Endothelial cell of umbilical vein (primary cell): Measurements from ENCODE around the gene MANBA. TPM values are rescaled to one million over a fixed set of nuclear protein-coding genes. Genes with fewer than 3 reads are reported as not detected.

Source experiments
- BruUV-seq: library from RNA; stranded (reverse); fragments of 400-500 nt; replicated peaks from 2 replicates; lab custom pipeline; 2021; lab: Mats Ljungman, UMichigan
- CTCF ChIA-PET: fragments of 300-600, 350-600 bp; sonication (Branson Sonifier 250); formaldehyde crosslinking; loops from one replicate; lab custom pipeline; 2021; ENCODE audit warnings: antibody characterized with exemption, inconsistent platforms; lab: Charles Lee
- POLR2A ChIA-PET: fragments of 300-600, 350-600 bp; sonication (Branson Sonifier 250); formaldehyde crosslinking; loops from one replicate; lab custom pipeline; 2021; ENCODE audit warnings: antibody characterized with exemption, inconsistent platforms; lab: Charles Lee
- DNase-seq: peaks from one replicate; pipeline ENCODE4 v3.0.0-alpha.2; 2011; ENCODE audit warnings: low read depth, low spot score
- FAIRE-seq: peaks from 2 replicates; lab custom pipeline; 2011; peaks lifted over from hg19 to GRCh38; lab: Jason Lieb, UNC
- H2AFZ ChIP-seq: 2 replicates; pipeline ENCODE4 v1.6.0; 2012; ENCODE audit warnings: low read depth, low read length, control low read depth, inconsistent platforms
- H3K27ac ChIP-seq: 2 replicates; pipeline ENCODE4 v1.5.1; 2011; ENCODE audit warnings: low read depth, mild to moderate bottlenecking, control low read depth, low read length, moderate library complexity; ENCODE audit not compliant: insufficient read depth
- H3K27me3 ChIP-seq, 2 experiments: 2 replicates each; pipeline versions ENCODE4 v1.6.0 to v1.6.1; 2011; ENCODE audit warnings: low read length in 2 of 2, mixed read lengths in 1 of 2; ENCODE audit not compliant: control insufficient read depth in 2 of 2, insufficient read depth in 2 of 2
- H3K36me3 ChIP-seq, 2 experiments: 2 replicates in 1 of 2; 3 replicates in 1 of 2; pipeline ENCODE4 v1.5.1; 2011; ENCODE audit warnings: low read length in 2 of 2, mild to moderate bottlenecking in 1 of 2, moderate library complexity in 1 of 2; ENCODE audit not compliant: control insufficient read depth in 2 of 2, insufficient read depth in 2 of 2; ENCODE audit errors: extremely low read depth in 1 of 2
- H3K4me1 ChIP-seq: 3 replicates; pipeline ENCODE4 v1.5.1; 2011; ENCODE audit warnings: mild to moderate bottlenecking, low read length; ENCODE audit not compliant: control insufficient read depth, insufficient read depth; ENCODE audit errors: extremely low read depth
- H3K4me2 ChIP-seq: 2 replicates; pipeline ENCODE4 v1.6.1; 2011; ENCODE audit warnings: low read length, control low read depth, mixed read lengths; ENCODE audit not compliant: insufficient read depth
- H3K4me3 ChIP-seq, 3 experiments: fragments of 200-600 bp in 1 of 3; sonication (generic), shearing (Covaris generic) in 1 of 3; replicated peaks in 1 of 3; 2 replicates each; pipeline ENCODE4 v1.5.1; 2011 to 2016; ENCODE audit warnings: control low read depth in 3 of 3, low read length in 3 of 3, mild to moderate bottlenecking in 2 of 3, inconsistent platforms in 1 of 3, low read depth in 1 of 3, moderate library complexity in 1 of 3; ENCODE audit not compliant: insufficient read depth in 1 of 3
- H3K79me2 ChIP-seq: 2 replicates; pipeline ENCODE4 v1.6.0; 2012; ENCODE audit warnings: low read length, inconsistent platforms; ENCODE audit not compliant: control insufficient read depth, insufficient read depth
- H3K9ac ChIP-seq: replicated peaks from 2 replicates; pipeline ENCODE3; 2011; ENCODE audit warnings: low read length, control low read depth; ENCODE audit not compliant: insufficient read depth; ENCODE audit errors: extremely low read depth
- H3K9me1 ChIP-seq: replicated peaks from 3 replicates; pipeline ENCODE4 v1.6.0; 2011; ENCODE audit warnings: mild to moderate bottlenecking, low read length; ENCODE audit not compliant: control insufficient read depth, insufficient read depth; ENCODE audit errors: extremely low read depth
- H3K9me3 ChIP-seq: replicated peaks from 2 replicates; pipeline ENCODE4 v1.5.1; 2012; ENCODE audit warnings: low read length, inconsistent platforms; ENCODE audit not compliant: control insufficient read depth, insufficient read depth
- H4K20me1 ChIP-seq: replicated peaks from 2 replicates; pipeline ENCODE3; 2011; ENCODE audit warnings: mild to moderate bottlenecking, low read length; ENCODE audit not compliant: control insufficient read depth, insufficient read depth; ENCODE audit errors: extremely low read depth
- EZH2 ChIP-seq: IDR thresholded peaks from 2 replicates; pipeline ENCODE4 v1.6.1; 2012; ENCODE audit warnings: borderline replicate concordance, low read depth, mild to moderate bottlenecking, moderate library complexity, low read length, inconsistent platforms; ENCODE audit not compliant: severe bottlenecking
- FOS ChIP-seq: IDR thresholded peaks from 2 replicates; pipeline ENCODE4 v1.6.1; 2011; ENCODE audit warnings: mild to moderate bottlenecking, low read length, moderate library complexity, borderline replicate concordance; ENCODE audit not compliant: insufficient read depth
- GATA2 ChIP-seq: IDR thresholded peaks from 2 replicates; pipeline ENCODE4 v1.7.0; 2011; ENCODE audit warnings: low read depth, mild to moderate bottlenecking, moderate library complexity, mixed read lengths, low read length; ENCODE audit not compliant: insufficient read length, insufficient read depth
- JUN ChIP-seq: IDR thresholded peaks from 2 replicates; pipeline ENCODE4 v1.6.1; 2011; ENCODE audit warnings: borderline replicate concordance, low read depth; ENCODE audit not compliant: insufficient read length, insufficient read depth
- MAX ChIP-seq: IDR thresholded peaks from 2 replicates; pipeline ENCODE4 v1.6.1; 2011; ENCODE audit not compliant: insufficient read depth, insufficient read length
- MYC ChIP-seq: IDR thresholded peaks from one replicate; pipeline ENCODE4 v1.6.1; 2011; ENCODE audit warnings: mild to moderate bottlenecking, low read depth, low read length
- POLR2A ChIP-seq: IDR thresholded peaks from 2 replicates; pipeline ENCODE4 v1.6.1; 2012; ENCODE audit warnings: low read depth, mild to moderate bottlenecking, control low read depth, low read length
- POLR2AphosphoS5 ChIP-seq: IDR thresholded peaks from 2 replicates; pipeline ENCODE4 v1.6.1; 2012; ENCODE audit warnings: low read depth, mild to moderate bottlenecking, control low read depth, low read length, moderate library complexity; ENCODE audit not compliant: insufficient read depth
- dilution Hi-C: fragments of 300-500 bp; cut with MboI; formaldehyde crosslinking; loops from one replicate; pipeline ENCODE4 v1.15.0; 2019; ENCODE audit warnings: low sequenced_read_pairs; ENCODE audit not compliant: extremely low pct_ligation_motif_present
- intact Hi-C: fragments of 100-400 bp; cut with micrococcal nuclease; formaldehyde crosslinking; loops from one replicate; pipeline ENCODE4 v1.10.0; 2022
- polyA plus RNA-seq, 4 experiments: library from polyadenylated mRNA; depleted of rRNA in 3 of 4; stranded (reverse) in 3 of 4; unstranded in 1 of 4; fragments of >200 nt; gene quantifications; 2 replicates each; pipeline versions ENCODE4 v1.2.1 to v1.2.3, GENCODE V29; 2011 to 2012; ENCODE audit warnings: missing spikeins in 1 of 4
- total RNA-seq: library from RNA; stranded (reverse); gene quantifications from 2 replicates; pipeline ENCODE4 v1.2.3, GENCODE V29; 2021
- TF ChIP-seq, protein P1 (sequence below), 2 donors: IDR thresholded peaks; 1 replicate in 1 of 2; 2 replicates in 1 of 2; pipeline ENCODE4 v1.5.1; 2011; ENCODE audit warnings: low read length in 2 of 2, mild to moderate bottlenecking in 2 of 2, moderate library complexity in 2 of 2, control low read depth in 1 of 2, inconsistent platforms in 1 of 2, low read depth in 1 of 2; ENCODE audit not compliant: insufficient read depth in 1 of 2; ENCODE audit errors: extremely low read depth in 1 of 2

Gene MANBA
- total and polyA plus RNA-seq, 2 donors (not counting 3 experiments of a cell fraction or from before 2014, with no cell fraction given): 5.6 to 7.7 TPM

- H3K79me2 ChIP-seq: no peaks in the 10 kb centered on the region
- H2AFZ ChIP-seq: no peak overlapping the region
- no TSS peak for BruUV-seq
- peaks cover 16 to 29% of the 10 kb centered on the region in 2 experiments for H3K36me3 ChIP-seq
- no peaks in the 10 kb centered on the region for H3K9me3 ChIP-seq
- H3K4me2 ChIP-seq: no peak overlapping the region
- POLR2A ChIA-PET: no interaction called here
- H3K27ac ChIP-seq: no peak overlapping the region
- dilution Hi-C loops: no loop called here
- CTCF ChIA-PET: interaction anchor here (0.7 to 1.5 kb wide), 3 partner anchors 9 to 151 kb away, joined by 3 to 4 read pairs (median 4); no protein-coding TSS in a partner anchor
- H3K9me1 ChIP-seq: no peaks in the 10 kb centered on the region
- H3K4me3 ChIP-seq: no peak overlapping the region
- H3K9ac ChIP-seq: no peak overlapping the region
- H4K20me1 ChIP-seq: no peaks in the 10 kb centered on the region
- no peak for TF ChIP-seq MAX
- no peak for TF ChIP-seq GATA2
- TF ChIP-seq POLR2A: no peak
- TF ChIP-seq, protein P1, sequence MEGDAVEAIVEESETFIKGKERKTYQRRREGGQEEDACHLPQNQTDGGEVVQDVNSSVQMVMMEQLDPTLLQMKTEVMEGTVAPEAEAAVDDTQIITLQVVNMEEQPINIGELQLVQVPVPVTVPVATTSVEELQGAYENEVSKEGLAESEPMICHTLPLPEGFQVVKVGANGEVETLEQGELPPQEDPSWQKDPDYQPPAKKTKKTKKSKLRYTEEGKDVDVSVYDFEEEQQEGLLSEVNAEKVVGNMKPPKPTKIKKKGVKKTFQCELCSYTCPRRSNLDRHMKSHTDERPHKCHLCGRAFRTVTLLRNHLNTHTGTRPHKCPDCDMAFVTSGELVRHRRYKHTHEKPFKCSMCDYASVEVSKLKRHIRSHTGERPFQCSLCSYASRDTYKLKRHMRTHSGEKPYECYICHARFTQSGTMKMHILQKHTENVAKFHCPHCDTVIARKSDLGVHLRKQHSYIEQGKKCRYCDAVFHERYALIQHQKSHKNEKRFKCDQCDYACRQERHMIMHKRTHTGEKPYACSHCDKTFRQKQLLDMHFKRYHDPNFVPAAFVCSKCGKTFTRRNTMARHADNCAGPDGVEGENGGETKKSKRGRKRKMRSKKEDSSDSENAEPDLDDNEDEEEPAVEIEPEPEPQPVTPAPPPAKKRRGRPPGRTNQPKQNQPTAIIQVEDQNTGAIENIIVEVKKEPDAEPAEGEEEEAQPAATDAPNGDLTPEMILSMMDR (IDR thresholded peaks at IDR 0.05; ENCODE audit: extremely low read depth in 1 of 2, insufficient read depth in 1 of 2, low read depth in 1 of 2, low read length in 2 of 2): no peak
- TF ChIP-seq EZH2: no peak
- TF ChIP-seq POLR2AphosphoS5: no peak
- TF ChIP-seq FOS: no peak
- TF ChIP-seq JUN: no peak
- no peak for TF ChIP-seq MYC
- H3K27me3 ChIP-seq: no peaks in the 10 kb centered on the region
- H3K4me1 ChIP-seq: no peaks in the 10 kb centered on the region
- FAIRE-seq (no peak), DNase-seq (no peak)
- intact Hi-C loops: no loop called here
Measured at GRCh38 chr4:102599886-102600285, 160.9 kb downstream of the MANBA start.
